Mesothelial cell of epicardium (in vitro differentiated cells): ENCODE measurements around the gene NXN. TPM values are rescaled to one million over a fixed set of nuclear protein-coding genes. Genes with fewer than 3 reads are reported as not detected.

ENCODE experiments used
- DNase-seq, 2 experiments: peaks; one replicate each; pipeline ENCODE4 v3.0.0; 2021; ENCODE audit warnings: low spot score in 2 of 2; ENCODE audit not compliant: unreplicated experiment in 2 of 2
- H3K27ac Mint-ChIP-seq: 2 replicates; pipeline ENCODE4 v1.8.0; 2021; ENCODE audit warnings: mixed read lengths
- H3K27me3 Mint-ChIP-seq: 2 replicates; pipeline ENCODE4 v1.8.0; 2021; ENCODE audit warnings: low read depth, mixed read lengths
- H3K36me3 Mint-ChIP-seq: 2 replicates; pipeline ENCODE4 v1.8.0; 2021; ENCODE audit warnings: mixed read lengths
- H3K4me1 Mint-ChIP-seq: 2 replicates; pipeline ENCODE4 v1.8.0; 2021; ENCODE audit warnings: mixed read lengths
- H3K4me3 Mint-ChIP-seq: 2 replicates; pipeline ENCODE4 v1.8.0; 2021; ENCODE audit warnings: mild to moderate bottlenecking, moderate library complexity, mixed read lengths
- H3K9me3 Mint-ChIP-seq: 2 replicates; pipeline ENCODE4 v1.8.0; 2021; ENCODE audit warnings: mixed read lengths
- CTCF ChIP-seq: fragments of 200-600 bp; sonication (generic); IDR thresholded peaks from one replicate; pipeline ENCODE4 v1.5.0; 2021; ENCODE audit warnings: antibody characterized with exemption; ENCODE audit not compliant: unreplicated experiment
- total RNA-seq: library from RNA; stranded (reverse); gene quantifications from 3 replicates; pipeline ENCODE4 v1.2.1, GENCODE V29; 2021

The NXN gene
- total RNA-seq, 1 donor from 2014 or later, result 107 TPM

- no peak for TF ChIP-seq CTCF
- Mint-ChIP-seq H3K4me1 (peaks cover 58% of the 10 kb centered on the region), H3K27ac (peak overlapping the region; percentile 94)
These were observed 63.3 kb downstream of the NXN start for GRCh38 chr17:916315-916714.

GRCh38 chr17:915538-916201 lies 63.9 kb downstream of the NXN start:
- Mint-ChIP-seq H3K4me1 (peaks cover 60% of the 10 kb centered on the region), H3K36me3 (peaks cover 26% of the 10 kb centered on the region), H3K4me3 (no peak overlapping the region), H3K9me3 (peaks cover 4% of the 10 kb centered on the region), H3K27ac (peak overlapping the region; percentile 94), H3K27me3 (no peaks in the 10 kb centered on the region)
- no peak for TF ChIP-seq CTCF
- no peak for DNase-seq

More at GRCh38 chr17:916315-916714, 63.3 kb downstream of the NXN start:
- Mint-ChIP-seq H3K36me3 (peaks cover 31% of the 10 kb centered on the region), H3K9me3 (peaks cover 4% of the 10 kb centered on the region), H3K4me3 (no peak overlapping the region), H3K27me3 (no peaks in the 10 kb centered on the region)
- no peak for DNase-seq

GRCh38 chr17:914561-914960 lies 65.0 kb downstream of the NXN start:
- Mint-ChIP-seq H3K36me3 (peaks cover 17% of the 10 kb centered on the region), H3K4me3 (no peak overlapping the region), H3K9me3 (peaks cover 4% of the 10 kb centered on the region), H3K27ac (peak overlapping the region; percentile 22), H3K4me1 (peaks cover 61% of the 10 kb centered on the region), H3K27me3 (no peaks in the 10 kb centered on the region)
- DNase-seq, result no peak
- TF ChIP-seq CTCF, result no peak

- no peak for DNase-seq
- H3K27ac Mint-ChIP-seq, result peak overlapping the region; percentile 82
- H3K27me3 Mint-ChIP-seq, result no peaks in the 10 kb centered on the region
- TF ChIP-seq CTCF, result no peak
- H3K4me1 Mint-ChIP-seq, result peaks cover 65% of the 10 kb centered on the region
- peaks cover 15% of the 10 kb centered on the region for H3K36me3 Mint-ChIP-seq
- H3K9me3 Mint-ChIP-seq, result peaks cover 4% of the 10 kb centered on the region
- H3K4me3 Mint-ChIP-seq, result no peak overlapping the region
These were observed 66.4 kb downstream of the NXN start for GRCh38 chr17:913207-913606.

GRCh38 chr17:909642-910323 lies 69.8 kb downstream of the NXN start:
- peaks cover 53% of the 10 kb centered on the region for H3K4me1 Mint-ChIP-seq
- H3K27me3 Mint-ChIP-seq, result no peaks in the 10 kb centered on the region
- no peaks in the 10 kb centered on the region for H3K9me3 Mint-ChIP-seq
- peaks cover 5% of the 10 kb centered on the region for H3K36me3 Mint-ChIP-seq
- DNase-seq, result no peak
- peak overlapping the region; percentile 97 for H3K27ac Mint-ChIP-seq
- H3K4me3 Mint-ChIP-seq, result no peak overlapping the region
- no peak for TF ChIP-seq CTCF
